DMS153 treated with DMSO at 0.1 percent for 48 hours (cell line): ENCODE results near the gene NLK.

Source experiments
- DNase-seq: peaks from one replicate; lab custom pipeline; 2025; ENCODE audit not compliant: unreplicated experiment; lab: John Stamatoyannopoulos, UW

The NLK gene

GRCh38 chr17:28110184-28110583 is 67.7 kb downstream of the NLK start:
- no peak for DNase-seq

GRCh38 chr17:28112181-28112580 is 69.7 kb downstream of the NLK start:
- no peak for DNase-seq

DNA sequence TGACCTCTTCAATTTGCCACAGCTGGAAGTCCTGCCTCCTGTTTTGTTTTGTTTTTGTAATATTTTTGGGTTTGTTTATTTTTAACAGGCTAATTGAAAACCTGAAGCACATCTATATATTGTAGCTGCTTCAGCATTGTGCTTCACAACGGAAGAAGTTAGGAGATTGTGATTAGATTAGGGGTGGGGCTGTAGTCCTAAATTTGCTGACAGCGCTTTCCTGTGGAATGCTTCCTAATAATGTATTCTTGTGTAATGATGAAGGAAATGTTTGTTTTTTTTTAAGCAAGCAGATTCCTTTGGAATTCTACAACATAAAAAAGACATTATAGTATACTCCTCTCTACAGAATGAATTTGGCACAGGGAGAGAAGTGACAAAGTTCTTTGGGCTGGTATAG is 70.1 kb downstream of the NLK start:
- DNase-seq: no peak

GRCh38 chr17:28113269-28113668 is 70.8 kb downstream of the NLK start:
- no peak for DNase-seq

DNA sequence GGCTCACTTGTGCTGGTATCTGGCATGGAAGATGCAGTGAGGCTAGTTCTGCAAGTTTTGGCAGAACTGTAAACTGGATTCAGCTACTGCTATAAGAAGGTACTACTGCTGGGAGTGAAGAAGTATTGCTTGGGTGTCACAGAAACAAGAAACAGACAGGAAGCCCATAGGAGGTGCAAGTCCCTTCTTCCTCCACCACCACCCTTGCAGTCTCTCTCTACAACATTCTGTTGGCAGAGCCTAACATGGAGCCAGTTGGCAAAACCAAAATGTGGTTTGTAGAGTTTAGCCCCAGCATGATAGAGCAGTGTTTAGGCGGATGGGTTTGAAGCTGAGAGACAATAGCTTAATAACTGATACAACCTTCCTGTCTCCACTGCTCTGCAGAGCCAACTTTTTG is 72.6 kb downstream of the NLK start:
- no peak for DNase-seq

GRCh38 chr17:28117304-28117703 is 74.8 kb downstream of the NLK start:
- DNase-seq: no peak

- DNase-seq: no peak
These were observed 75.9 kb downstream of the NLK start for GRCh38 chr17:28118362-28118761.

DNA sequence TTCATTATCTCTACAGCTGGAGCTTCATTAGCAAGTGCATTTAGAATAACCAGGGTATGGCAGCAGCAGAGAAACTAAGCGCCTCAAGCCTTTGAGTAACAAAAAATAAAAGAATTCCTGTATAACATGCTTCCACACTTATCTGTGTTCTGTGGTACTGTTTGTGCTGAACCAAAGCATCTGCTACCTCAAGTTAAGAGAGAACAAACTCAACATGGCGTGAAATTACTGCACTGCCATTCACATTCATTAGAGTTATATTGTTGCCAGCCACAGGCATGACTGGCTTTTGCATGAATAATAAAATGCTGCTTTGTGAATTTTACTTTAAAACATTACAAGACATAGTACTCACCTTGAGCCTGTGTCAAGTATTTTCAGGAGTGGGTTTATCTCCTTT is 76.6 kb downstream of the NLK start:
- DNase-seq: no peak

GRCh38 chr17:28119560-28119959 is 77.1 kb downstream of the NLK start:
- no peak for DNase-seq

GRCh38 chr17:28120766-28121165 is 78.3 kb downstream of the NLK start:
- no peak for DNase-seq

- DNase-seq: no peak
These were observed 82.5 kb downstream of the NLK start for GRCh38 chr17:28124962-28125361.

GRCh38 chr17:28125526-28126378 is 83.3 kb downstream of the NLK start:
- DNase-seq: no peak

DNA sequence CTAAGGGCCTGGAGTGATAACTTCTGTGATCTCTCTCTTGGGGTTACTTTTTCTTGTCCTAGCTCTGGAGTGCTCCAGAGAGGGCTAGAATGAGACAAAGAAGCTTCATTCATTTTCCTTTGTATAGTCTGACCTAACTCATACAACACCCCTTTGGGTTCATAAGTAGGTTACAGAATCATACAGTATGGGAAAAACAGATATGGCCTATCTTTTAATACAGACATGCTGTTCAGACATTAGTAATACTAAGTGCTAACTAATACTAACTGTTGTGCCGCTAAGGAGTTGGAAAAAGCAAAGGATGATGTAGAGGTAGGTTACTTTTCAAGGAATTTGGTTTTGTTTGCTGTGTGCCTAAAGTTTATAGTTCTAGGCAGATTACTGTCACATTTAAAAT is 84.7 kb downstream of the NLK start:
- no peak for DNase-seq

DNA sequence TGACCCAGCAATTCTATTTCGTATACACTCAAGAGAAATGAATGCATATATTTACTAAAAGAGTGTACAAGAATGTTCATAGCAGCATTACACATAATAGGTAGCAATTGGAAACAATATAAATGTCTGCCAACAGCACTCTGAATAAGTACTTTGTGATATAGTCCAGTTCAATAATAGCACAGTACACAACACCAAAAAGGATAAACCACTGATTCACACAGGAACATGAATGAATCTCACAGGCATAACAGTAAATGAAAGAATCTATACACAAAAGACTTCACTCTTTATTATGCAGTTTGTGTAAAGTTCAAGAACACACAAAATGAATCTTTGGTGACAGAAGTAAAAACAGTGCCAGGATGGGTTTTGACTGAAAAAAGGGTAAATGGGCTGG is 86.3 kb downstream of the NLK start:
- DNase-seq: no peak

DNA sequence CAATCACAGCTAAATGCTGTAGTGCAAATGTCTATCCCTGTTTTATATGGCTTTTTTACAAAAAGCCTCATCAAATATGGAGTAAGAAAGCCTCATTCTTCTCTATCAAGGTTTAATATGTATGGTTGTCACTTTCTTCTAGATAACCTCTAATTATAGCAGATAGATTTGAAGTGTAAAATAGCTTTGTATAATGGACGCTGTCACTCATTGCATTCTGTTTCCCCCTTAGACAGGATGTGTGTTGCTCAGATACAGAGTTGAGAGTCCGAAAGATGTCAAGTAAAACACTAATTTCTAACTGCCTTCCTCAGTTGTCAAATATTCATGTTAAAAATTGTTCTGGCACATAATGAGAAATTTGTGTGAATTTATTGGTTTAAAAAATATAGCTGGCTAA is 88.0 kb downstream of the NLK start:
- no peak for DNase-seq

DNA sequence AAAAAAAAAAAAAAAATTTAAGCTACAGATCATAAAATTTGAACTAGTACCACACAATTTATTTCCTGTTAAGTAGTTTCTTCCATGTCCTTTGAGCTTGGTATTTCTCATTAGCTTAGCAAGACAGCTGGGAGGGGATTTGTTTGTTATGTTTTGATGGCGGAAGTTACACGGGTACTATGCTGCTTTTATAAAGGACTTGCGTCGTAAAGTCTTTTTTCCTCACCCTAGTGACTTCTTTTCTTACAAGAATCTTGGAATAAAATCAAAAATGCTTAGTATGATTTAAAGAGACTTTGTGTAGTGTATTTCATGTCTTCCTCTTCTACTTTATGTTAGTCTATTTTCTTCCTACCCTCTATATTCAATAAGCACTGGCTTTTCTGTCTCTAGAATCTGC is 89.1 kb downstream of the NLK start:
- DNase-seq: no peak

DNA sequence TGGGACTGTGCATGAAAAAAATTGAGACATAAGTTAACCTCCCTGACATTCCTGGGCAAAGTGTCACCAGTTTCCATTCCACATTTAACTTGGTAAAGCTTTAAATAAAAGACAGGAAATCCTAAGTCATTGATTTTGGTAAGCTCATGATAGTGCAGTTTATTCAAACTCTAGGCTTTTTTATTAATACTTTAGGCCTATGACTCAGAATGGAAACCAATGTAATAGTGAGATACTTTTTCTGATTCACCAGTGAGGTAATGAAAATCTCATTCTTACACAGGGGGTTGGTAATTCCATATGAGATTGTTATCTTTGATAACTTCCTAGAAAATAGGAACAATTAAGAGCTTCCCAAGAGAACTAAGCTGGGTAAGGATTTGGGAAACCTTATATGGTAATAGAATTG is 91.1 kb downstream of the NLK start:
- DNase-seq: no peak

- DNase-seq: no peak
These were observed 94.4 kb downstream of the NLK start for GRCh38 chr17:28136923-28137322.

GRCh38 chr17:28139822-28140221 is 97.3 kb downstream of the NLK start:
- no peak for DNase-seq

GRCh38 chr17:28141313-28141712 is 98.8 kb downstream of the NLK start:
- DNase-seq: no peak

DNA sequence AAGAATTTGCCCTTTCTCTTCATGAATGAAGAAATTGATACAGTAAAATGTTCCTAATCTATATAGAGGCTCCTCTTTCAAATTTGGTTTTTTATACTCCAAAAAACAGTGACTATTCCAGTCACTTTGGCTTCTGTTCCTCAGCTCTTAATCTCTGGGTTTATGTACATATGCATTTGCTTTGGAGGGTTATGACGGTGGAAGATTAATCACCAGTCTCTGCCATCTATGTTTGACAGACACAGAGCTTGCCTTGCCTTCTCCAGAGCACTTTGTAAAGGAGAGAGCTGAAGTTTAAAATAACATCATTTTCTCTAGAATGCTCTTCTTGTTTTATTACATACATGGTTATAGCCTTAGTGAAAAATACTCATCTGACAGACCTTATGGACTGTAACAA is 99.3 kb downstream of the NLK start:
- no peak for DNase-seq

DNA sequence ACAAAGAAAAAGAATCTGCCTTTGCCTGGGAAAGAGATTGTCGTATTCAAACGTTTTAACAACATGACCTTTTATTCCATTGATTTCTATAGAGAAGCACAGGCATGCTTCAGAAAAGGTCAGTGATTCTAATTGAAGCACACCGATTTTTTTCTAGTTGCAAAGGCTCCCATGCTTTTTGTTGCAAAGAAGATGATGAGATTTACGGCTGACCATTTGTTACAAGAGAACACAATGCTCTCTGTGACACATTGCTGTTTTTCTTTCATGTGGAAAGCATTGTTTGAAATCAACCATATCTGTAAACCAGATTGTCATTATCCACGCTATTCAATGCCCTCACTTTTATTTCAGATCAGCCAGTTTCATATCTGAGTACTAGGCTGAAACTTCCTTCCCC is 99.8 kb downstream of the NLK start:
- no peak for DNase-seq

GRCh38 chr17:28144019-28144418 is 101.5 kb downstream of the NLK start:
- no peak for DNase-seq
